ENCODE data around the gene PTPRN2.

PTPRN2 gene

DNA sequence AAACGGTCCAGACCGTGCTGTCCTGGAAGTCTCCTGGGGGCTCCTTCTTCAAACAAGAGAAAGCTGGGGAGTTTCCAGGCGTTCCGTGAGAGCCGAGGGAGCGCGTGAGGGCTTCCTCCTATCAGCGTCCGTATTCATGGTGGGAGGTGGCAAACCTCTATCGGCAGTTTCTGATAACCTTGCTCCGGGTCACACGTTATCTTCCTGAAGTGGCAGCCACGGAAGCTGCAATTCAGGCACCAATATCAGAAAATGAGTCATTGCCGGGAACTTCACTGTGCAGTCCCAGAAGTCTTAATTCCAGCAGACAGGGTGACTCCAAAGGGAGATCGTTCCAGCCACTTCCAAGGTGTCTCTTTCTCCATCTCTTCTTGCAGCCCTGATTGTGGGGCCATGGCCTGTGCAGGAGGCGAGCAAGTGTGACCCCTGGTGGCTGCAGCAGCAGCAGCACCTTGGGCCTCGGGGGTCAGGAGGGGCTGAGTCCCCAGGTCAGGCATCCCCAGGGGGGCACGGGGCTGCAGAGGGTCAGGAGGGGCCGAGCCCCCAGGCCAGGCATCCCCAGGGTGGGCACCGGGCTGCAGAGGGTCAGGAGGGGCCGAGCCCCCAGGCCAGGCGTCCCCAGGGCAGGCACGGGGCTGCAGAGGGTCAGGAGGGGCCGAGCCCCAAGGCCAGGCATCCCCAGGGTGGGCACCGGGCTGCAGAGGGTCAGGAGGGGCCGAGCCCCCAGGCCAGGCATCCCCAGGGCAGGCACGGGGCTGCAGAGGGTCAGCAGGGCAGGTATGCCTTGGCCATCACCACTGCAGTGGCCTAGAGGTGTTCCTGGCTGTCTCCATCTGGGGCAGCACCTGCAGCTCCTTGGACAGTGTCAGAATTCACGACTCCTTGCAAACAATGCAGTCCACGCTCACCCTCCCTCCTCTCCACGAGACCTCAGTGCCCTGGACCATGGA lies 712.1 kb downstream of the PTPRN2 start:
- no peak for DNase-seq (ENCODE audit: low read depth)

DNA sequence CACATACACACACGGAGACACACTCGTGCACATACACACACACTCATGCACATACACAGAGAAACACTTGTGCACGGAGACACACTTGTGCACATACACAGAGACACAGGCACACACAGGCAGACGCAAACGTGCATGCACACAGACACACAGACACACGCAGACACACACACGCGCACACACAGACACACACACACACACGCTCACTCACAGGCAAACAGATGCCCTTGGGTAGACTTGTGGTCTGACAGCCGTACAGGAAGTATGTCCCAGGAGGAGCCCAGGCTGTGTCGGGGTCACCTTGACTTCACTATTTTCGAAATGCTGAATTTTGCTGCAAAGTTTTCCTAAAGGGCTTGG lies 712.8 kb downstream of the PTPRN2 start:
- TF ChIP-seq, protein P1, sequence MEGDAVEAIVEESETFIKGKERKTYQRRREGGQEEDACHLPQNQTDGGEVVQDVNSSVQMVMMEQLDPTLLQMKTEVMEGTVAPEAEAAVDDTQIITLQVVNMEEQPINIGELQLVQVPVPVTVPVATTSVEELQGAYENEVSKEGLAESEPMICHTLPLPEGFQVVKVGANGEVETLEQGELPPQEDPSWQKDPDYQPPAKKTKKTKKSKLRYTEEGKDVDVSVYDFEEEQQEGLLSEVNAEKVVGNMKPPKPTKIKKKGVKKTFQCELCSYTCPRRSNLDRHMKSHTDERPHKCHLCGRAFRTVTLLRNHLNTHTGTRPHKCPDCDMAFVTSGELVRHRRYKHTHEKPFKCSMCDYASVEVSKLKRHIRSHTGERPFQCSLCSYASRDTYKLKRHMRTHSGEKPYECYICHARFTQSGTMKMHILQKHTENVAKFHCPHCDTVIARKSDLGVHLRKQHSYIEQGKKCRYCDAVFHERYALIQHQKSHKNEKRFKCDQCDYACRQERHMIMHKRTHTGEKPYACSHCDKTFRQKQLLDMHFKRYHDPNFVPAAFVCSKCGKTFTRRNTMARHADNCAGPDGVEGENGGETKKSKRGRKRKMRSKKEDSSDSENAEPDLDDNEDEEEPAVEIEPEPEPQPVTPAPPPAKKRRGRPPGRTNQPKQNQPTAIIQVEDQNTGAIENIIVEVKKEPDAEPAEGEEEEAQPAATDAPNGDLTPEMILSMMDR (conservative IDR thresholded peaks at IDR 0.05; ENCODE audit: low read length) = no peak
- no peak overlapping the region for H3K4me3 ChIP-seq (ENCODE audit: low read length)
- DNase-seq (ENCODE audit: low read depth) = no peak

More for the DNA sequence above, 712.1 kb downstream of the PTPRN2 start:
- no peak overlapping the region for H3K4me3 ChIP-seq (ENCODE audit: low read length)
- TF ChIP-seq, protein P1 (conservative IDR thresholded peaks at IDR 0.05; ENCODE audit: low read length) = no peak

DNA sequence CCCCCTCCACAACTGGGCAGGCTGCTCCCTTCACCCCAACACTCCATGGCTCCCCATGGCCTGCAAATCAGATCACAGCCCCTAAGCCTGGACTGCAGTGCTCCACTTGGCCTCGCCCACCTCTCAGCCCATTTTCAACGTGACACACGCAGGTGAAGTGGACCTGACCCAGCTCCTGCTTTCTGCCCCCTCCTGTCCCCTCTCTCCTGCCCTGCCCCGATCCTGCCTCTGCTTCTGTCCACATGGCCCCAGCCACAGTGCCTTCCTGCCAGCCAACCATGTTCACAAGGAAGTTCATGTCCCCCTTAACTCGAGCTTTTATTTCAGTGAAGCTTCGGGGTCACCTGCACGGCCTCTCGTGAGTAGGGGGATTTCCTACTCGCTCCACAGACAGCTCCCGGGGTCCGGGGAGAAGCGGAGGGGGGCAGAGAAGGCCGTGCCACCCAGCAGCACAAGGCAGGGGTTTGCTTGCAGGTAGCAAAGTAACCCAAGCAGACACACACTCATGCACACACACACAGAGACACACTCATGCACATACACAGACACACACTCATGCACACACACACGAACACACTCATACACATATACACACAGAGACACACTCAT lies 713.3 kb downstream of the PTPRN2 start:
- no peak overlapping the region for H3K4me3 ChIP-seq (ENCODE audit: low read length)
- no peak for DNase-seq (ENCODE audit: low read depth)
- TF ChIP-seq, protein P1 (conservative IDR thresholded peaks at IDR 0.05; ENCODE audit: low read length) = no peak

DNA sequence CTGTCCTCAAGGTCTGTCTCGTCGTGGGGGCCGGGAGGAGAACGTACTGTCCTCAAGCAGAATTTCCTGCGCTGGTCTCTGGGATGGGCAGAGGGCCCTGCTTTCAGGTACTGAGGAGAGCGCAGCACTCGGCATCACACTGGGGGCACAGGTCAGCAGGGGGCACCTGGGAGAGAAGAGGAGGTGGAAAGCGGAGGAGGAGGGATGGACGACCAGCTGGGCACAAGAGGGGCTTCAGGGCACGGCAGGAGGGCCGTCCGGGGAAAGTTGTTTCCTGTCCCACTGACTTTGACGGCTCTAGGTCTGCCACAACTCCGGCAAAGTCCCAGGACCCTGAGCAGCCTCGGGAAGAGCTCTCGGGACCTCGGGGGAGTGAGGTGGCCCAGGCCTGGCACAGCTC lies 714.0 kb downstream of the PTPRN2 start:
- TF ChIP-seq, protein P1 (conservative IDR thresholded peaks at IDR 0.05; ENCODE audit: low read length) = no peak
- no peak overlapping the region for H3K4me3 ChIP-seq (ENCODE audit: low read length)

DNA sequence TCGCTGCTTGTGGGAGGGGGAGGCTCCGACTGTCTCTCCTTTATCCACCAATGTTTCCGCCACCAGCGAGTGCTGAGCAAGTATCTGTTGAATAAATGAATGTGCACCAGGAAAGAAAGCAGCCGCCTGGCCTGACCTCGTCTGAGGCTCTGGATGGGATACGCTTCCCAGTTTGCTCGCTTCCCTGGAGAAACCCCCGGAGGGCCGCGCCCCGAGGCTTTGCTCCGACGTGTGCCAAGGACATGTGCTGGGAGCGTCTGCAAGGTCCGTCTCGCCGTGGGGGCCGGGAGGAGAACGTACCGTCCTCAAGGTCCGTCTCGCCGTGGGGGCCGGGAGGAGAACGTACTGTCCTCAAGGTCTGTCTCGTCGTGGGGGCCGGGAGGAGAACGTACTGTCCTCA lies 714.4 kb downstream of the PTPRN2 start:
- TF ChIP-seq, protein P1 (conservative IDR thresholded peaks at IDR 0.05; ENCODE audit: low read length) = no peak
- no peak for DNase-seq (ENCODE audit: low read depth)
- no peak overlapping the region for H3K4me3 ChIP-seq (ENCODE audit: low read length)

More for the DNA sequence above, 714.0 kb downstream of the PTPRN2 start:
- DNase-seq (ENCODE audit: low read depth) = no peak

DNA sequence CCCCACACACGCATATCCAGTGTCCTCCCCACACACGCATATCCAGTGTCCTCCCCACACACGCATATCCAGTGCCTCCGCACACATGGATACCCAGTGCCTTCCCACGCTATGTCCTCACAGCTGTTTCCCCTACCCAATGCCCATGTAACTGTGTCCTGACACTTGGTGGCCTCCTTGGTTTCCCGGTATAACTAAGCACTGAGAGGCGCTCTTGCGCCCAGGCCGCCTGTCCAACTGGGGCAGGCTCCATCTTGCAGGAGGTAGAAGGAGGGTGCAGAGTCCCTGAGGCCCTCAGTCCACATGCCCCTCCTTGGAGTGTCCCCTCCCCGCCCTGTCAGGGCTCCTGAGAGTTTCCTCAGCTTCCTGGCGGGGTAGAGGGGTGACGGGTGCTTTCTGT lies 715.2 kb downstream of the PTPRN2 start:
- H3K4me3 ChIP-seq (ENCODE audit: low read length) = no peak overlapping the region
- DNase-seq (ENCODE audit: low read depth) = no peak
- TF ChIP-seq, protein P1 (conservative IDR thresholded peaks at IDR 0.05; ENCODE audit: low read length) = no peak

DNA sequence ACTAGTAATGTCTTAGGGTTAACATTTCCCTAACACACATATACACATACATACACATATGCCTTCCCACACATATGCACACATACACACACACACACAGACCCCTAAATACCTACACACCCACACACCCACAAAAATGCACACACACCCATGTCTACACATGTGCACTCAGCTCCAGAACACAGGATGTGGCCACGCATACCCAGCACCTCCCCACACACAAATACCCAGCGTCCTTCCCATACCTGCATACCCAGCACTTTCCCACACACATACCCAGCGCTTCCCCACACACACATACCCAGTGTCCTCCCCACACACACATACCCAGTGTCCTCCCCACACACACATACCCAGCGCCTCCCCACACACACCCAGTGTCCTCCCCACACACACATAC lies 715.9 kb downstream of the PTPRN2 start:
- H3K4me3 ChIP-seq (ENCODE audit: low read length) = no peak overlapping the region
- TF ChIP-seq, protein P1 (conservative IDR thresholded peaks at IDR 0.05; ENCODE audit: low read length) = no peak
- no peak for DNase-seq (ENCODE audit: low read depth)

Measured in AG10803 (cell line).